ENCODE results near the gene DNAH11. TPM values are rescaled to one million over a fixed set of nuclear protein-coding genes. Genes with fewer than 3 reads are reported as not detected.
"Not testable (repeated sequence)": the region's sequence is repeated elsewhere in the genome, so short reads cannot be mapped to it uniquely, and the experiment has no call there.

The DNAH11 gene
- total and polyA plus RNA-seq, 4 donors: 1.8 to 24.7 (median 8.1) TPM

DNA sequence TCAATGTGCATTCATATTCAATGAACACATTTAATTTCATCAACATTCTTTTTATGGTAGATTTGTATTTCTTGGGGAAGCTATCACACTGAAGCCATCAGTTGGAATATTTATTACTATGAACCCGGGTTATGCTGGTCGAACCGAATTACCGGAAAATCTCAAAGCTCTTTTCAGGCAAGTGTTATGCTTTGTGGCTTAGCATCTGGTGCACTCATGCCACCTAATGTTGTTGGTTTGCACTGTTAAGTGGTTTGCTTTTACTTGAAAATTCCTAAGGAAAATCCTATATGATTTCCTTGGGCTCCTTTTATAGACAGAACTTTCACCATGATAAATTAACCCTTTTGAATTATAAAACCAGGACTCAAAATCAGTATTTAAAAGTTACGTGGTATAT is 147.9 kb downstream of the DNAH11 start:
- TF ChIP-seq, protein P1, sequence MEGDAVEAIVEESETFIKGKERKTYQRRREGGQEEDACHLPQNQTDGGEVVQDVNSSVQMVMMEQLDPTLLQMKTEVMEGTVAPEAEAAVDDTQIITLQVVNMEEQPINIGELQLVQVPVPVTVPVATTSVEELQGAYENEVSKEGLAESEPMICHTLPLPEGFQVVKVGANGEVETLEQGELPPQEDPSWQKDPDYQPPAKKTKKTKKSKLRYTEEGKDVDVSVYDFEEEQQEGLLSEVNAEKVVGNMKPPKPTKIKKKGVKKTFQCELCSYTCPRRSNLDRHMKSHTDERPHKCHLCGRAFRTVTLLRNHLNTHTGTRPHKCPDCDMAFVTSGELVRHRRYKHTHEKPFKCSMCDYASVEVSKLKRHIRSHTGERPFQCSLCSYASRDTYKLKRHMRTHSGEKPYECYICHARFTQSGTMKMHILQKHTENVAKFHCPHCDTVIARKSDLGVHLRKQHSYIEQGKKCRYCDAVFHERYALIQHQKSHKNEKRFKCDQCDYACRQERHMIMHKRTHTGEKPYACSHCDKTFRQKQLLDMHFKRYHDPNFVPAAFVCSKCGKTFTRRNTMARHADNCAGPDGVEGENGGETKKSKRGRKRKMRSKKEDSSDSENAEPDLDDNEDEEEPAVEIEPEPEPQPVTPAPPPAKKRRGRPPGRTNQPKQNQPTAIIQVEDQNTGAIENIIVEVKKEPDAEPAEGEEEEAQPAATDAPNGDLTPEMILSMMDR (IDR thresholded peaks at IDR 0.05; ENCODE audit: control extremely low read depth, extremely low read depth): no peak
- Histone ChIP-seq H3K4me1 (ENCODE audit: control insufficient read depth in 5 of 5, insufficient read depth in 5 of 5, low read length in 5 of 5) (no peaks in the 10 kb centered on the region), H3K4me3 (no peak overlapping the region), H3K9ac (ENCODE audit: insufficient read depth in 1 of 2, low read length in 2 of 2) (no peak overlapping the region), H3K9me3 (ENCODE audit: control insufficient read depth in 4 of 4, insufficient read depth in 3 of 4, low read length in 3 of 4) (no peaks in the 10 kb centered on the region), H3K27ac (ENCODE audit: low read depth in 1 of 2, low read length in 1 of 2) (no peak overlapping the region), H3K36me3 (ENCODE audit: control insufficient read depth in 4 of 4, insufficient read depth in 4 of 4, low read length in 4 of 4) (no peaks in the 10 kb centered on the region), H3K27me3 (ENCODE audit: control insufficient read depth in 3 of 3, insufficient read depth in 3 of 3, low read length in 2 of 3) (no peaks in the 10 kb centered on the region)
- no peak for ATAC-seq (ENCODE audit: insufficient read depth, low FRiP score)
- DNase-seq: peak in 2 of 3 donors; percentile 1 to 27
- 70 to 85% methylated on average over 5 of the region's 5 CpGs for WGBS, 2 donors

DNA sequence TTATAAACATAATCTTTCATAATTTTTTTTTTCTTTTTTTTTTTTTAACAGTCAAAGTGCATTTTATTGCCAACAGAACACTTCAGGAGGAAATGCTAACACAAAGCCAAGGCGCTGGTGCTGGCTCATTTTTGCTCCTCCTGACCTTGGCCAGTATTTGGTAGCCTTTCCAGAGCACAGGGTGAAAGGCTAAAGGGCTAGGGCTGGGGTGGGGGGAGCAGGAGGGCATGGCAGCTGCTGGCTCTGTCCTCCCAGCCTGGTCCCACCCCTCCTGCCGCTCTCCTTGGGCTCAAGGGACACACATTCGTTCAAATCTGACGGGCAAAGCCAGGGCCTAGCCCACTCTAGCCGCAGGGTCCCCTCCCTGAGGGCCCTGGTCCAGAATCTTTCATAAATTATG is 148.3 kb downstream of the DNAH11 start:
- H3K4me3 ChIP-seq; ATAC-seq (ENCODE audit: insufficient read depth, low FRiP score); DNase-seq; H3K27me3 ChIP-seq (ENCODE audit: control insufficient read depth in 3 of 3, insufficient read depth in 3 of 3, low read length in 2 of 3); H3K27ac ChIP-seq (ENCODE audit: low read depth in 1 of 2, low read length in 1 of 2); H3K9me3 ChIP-seq (ENCODE audit: control insufficient read depth in 4 of 4, insufficient read depth in 3 of 4, low read length in 3 of 4); H3K9ac ChIP-seq (ENCODE audit: insufficient read depth in 1 of 2, low read length in 2 of 2); H3K36me3 ChIP-seq (ENCODE audit: control insufficient read depth in 4 of 4, insufficient read depth in 4 of 4, low read length in 4 of 4); H3K4me1 ChIP-seq (ENCODE audit: control insufficient read depth in 5 of 5, insufficient read depth in 5 of 5, low read length in 5 of 5): not testable (repeated sequence)
- WGBS, 2 donors: 72 to 95% methylated on average over 3 to 4 of the region's 5 CpGs

DNA sequence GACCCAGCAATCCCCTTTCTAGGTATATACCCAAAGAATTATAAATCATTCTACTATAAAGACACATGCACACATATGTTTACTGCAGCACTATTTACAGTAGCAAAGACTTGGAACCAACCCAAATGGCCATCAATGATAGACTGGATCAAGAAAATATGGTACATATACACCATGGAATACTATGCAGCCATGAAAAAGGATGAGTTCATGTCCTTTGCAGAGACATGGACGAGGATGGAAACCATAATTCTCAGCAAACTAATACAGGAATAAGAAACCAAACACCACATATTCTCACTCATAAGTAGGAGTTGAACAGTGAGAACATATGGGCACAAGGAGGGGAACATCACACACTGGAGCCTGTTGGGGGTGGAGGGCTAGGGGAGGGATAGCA is 157.7 kb downstream of the DNAH11 start:
- H3K9ac ChIP-seq (ENCODE audit: insufficient read depth in 1 of 2, low read length in 2 of 2); H3K27ac ChIP-seq (ENCODE audit: low read depth in 1 of 2, low read length in 1 of 2); H3K36me3 ChIP-seq (ENCODE audit: control insufficient read depth in 4 of 4, insufficient read depth in 4 of 4, low read length in 4 of 4); H3K27me3 ChIP-seq (ENCODE audit: control insufficient read depth in 3 of 3, insufficient read depth in 3 of 3, low read length in 2 of 3); DNase-seq; H3K4me3 ChIP-seq; ATAC-seq (ENCODE audit: insufficient read depth, low FRiP score); H3K9me3 ChIP-seq (ENCODE audit: control insufficient read depth in 4 of 4, insufficient read depth in 3 of 4, low read length in 3 of 4); H3K4me1 ChIP-seq (ENCODE audit: control insufficient read depth in 5 of 5, insufficient read depth in 5 of 5, low read length in 5 of 5): not testable (repeated sequence)
- whole genome bisulfite sequencing, 2 donors: 80 to 91% methylated on average over 1 of the region's 1 CpG

DNA sequence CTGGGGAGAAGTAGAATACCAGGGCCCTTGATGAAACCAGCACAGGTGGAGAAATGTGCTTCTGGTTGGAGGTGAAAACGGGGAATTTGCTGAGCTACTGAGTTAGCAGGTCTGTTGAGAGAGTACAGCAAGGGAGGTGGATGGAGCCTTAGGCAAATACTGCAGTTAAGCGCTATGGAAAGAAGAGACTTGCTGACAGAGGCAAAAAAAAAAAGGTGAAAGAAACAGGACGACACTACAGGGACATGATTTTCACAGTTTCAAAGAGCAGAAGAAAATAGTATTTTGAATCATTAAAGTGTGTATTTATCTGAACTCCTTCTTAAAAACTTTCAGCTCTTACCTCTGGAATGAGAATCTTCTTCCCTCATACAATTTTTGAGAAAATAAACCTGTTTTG is 159.5 kb downstream of the DNAH11 start:
- Histone ChIP-seq H3K36me3 (ENCODE audit: control insufficient read depth in 4 of 4, insufficient read depth in 4 of 4, low read length in 4 of 4) (no peaks in the 10 kb centered on the region), H3K27ac (ENCODE audit: low read depth in 1 of 2, low read length in 1 of 2) (no peak overlapping the region), H3K9me3 (ENCODE audit: control insufficient read depth in 4 of 4, insufficient read depth in 3 of 4, low read length in 3 of 4) (no peaks in the 10 kb centered on the region), H3K9ac (ENCODE audit: insufficient read depth in 1 of 2, low read length in 2 of 2) (no peak overlapping the region), H3K27me3 (ENCODE audit: control insufficient read depth in 3 of 3, insufficient read depth in 3 of 3, low read length in 2 of 3) (no peaks in the 10 kb centered on the region), H3K4me3 (no peak overlapping the region), H3K4me1 (ENCODE audit: control insufficient read depth in 5 of 5, insufficient read depth in 5 of 5, low read length in 5 of 5) (no peaks in the 10 kb centered on the region)
- DNase-seq (no peak), ATAC-seq (ENCODE audit: insufficient read depth, low FRiP score) (no peak)
- WGBS, 2 donors: 84 to 87% methylated on average over 3 of the region's 3 CpGs
- TF ChIP-seq, protein P1 (IDR thresholded peaks at IDR 0.05; ENCODE audit: control extremely low read depth, extremely low read depth): no peak

DNA sequence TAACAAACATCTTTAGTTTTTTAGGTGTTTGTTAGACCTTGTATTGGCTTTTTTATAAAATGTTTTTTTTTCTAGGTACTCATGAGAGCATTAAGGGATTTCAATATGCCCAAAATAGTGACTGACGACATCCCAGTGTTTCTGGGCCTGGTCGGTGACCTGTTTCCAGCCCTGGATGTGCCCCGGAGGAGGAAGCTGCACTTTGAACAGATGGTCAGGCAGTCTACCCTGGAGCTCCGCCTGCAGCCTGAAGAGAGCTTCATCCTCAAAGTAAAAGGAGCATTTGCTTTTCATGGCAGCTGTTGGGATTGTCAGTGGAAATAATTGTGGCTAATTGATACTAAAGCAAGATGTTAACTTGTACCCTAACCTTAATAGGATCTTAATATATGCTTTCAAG is 161.5 kb downstream of the DNAH11 start:
- Histone ChIP-seq H3K27me3 (ENCODE audit: control insufficient read depth in 3 of 3, insufficient read depth in 3 of 3, low read length in 2 of 3) (no peaks in the 10 kb centered on the region), H3K4me3 (no peak overlapping the region), H3K36me3 (ENCODE audit: control insufficient read depth in 4 of 4, insufficient read depth in 4 of 4, low read length in 4 of 4) (no peaks in the 10 kb centered on the region), H3K9ac (ENCODE audit: insufficient read depth in 1 of 2, low read length in 2 of 2) (no peak overlapping the region), H3K27ac (ENCODE audit: low read depth in 1 of 2, low read length in 1 of 2) (no peak overlapping the region), H3K4me1 (ENCODE audit: control insufficient read depth in 5 of 5, insufficient read depth in 5 of 5, low read length in 5 of 5) (no peaks in the 10 kb centered on the region), H3K9me3 (ENCODE audit: control insufficient read depth in 4 of 4, insufficient read depth in 3 of 4, low read length in 3 of 4) (no peaks in the 10 kb centered on the region)
- ATAC-seq (ENCODE audit: insufficient read depth, low FRiP score): no peak
- TF ChIP-seq, protein P1 (IDR thresholded peaks at IDR 0.05; ENCODE audit: control extremely low read depth, extremely low read depth): no peak
- DNase-seq: no peak
- 63 to 75% methylated on average over 4 of the region's 4 CpGs for WGBS, 2 donors

All from lung (tissue), 12 donors.